Fibroblast of pulmonary artery (primary cell): Measurements from ENCODE around the gene MAD2L1BP.

ENCODE experiments used
- DNase-seq: peaks from one replicate; pipeline ENCODE4 v3.0.0-alpha.2; 2010; ENCODE audit warnings: low read depth
- H3K4me3 ChIP-seq: replicated peaks from 2 replicates; pipeline ENCODE4 v1.5.1; 2011; ENCODE audit warnings: low read depth, mild to moderate bottlenecking, control low read depth, low read length, moderate library complexity
- CTCF ChIP-seq: IDR thresholded peaks from 2 replicates; pipeline ENCODE4 v1.5.1; 2011; ENCODE audit warnings: mild to moderate bottlenecking, control low read depth, low read length, inconsistent platforms; ENCODE audit errors: missing control alignments

The MAD2L1BP gene

GRCh38 chr6:43621078-43621835, 14.4 kb upstream of the MAD2L1BP start:
- DNase-seq: no peak
- TF ChIP-seq CTCF: no peak
- H3K4me3 ChIP-seq: no peak overlapping the region

- no peak for TF ChIP-seq CTCF
- no peak overlapping the region for H3K4me3 ChIP-seq
- no peak for DNase-seq
Measured at GRCh38 chr6:43621836-43622180, 13.8 kb upstream of the MAD2L1BP start.

GRCh38 chr6:43622541-43622940, 13.1 kb upstream of the MAD2L1BP start:
- TF ChIP-seq CTCF: no peak
- H3K4me3 ChIP-seq: no peak overlapping the region
- no peak for DNase-seq

- no peak overlapping the region for H3K4me3 ChIP-seq
- DNase-seq: no peak
- TF ChIP-seq CTCF: no peak
Measured at GRCh38 chr6:43623880-43624785, 11.5 kb upstream of the MAD2L1BP start.

- H3K4me3 ChIP-seq: no peak overlapping the region
- no peak for TF ChIP-seq CTCF
- no peak for DNase-seq
Measured at GRCh38 chr6:43624786-43625288, 10.8 kb upstream of the MAD2L1BP start.

GRCh38 chr6:43625393-43625992, 10.1 kb upstream of the MAD2L1BP start:
- no peak for TF ChIP-seq CTCF
- DNase-seq: no peak
- H3K4me3 ChIP-seq: no peak overlapping the region
